Common myeloid progenitor, CD34-positive (primary cell): ENCODE data around the gene PRKCB.
A peak's percentile ranks its signal among the peaks of the same experiment; 100 is the strongest.

Experiments used
- CTCF ChIA-PET: fragments of 350-600 bp; sonication (Branson Sonifier 250); formaldehyde crosslinking; loops from one replicate; lab custom pipeline; 2021; ENCODE audit warnings: antibody characterized with exemption; lab: Charles Lee
- POLR2A ChIA-PET: fragments of 350-600 bp; sonication (Branson Sonifier 250); formaldehyde crosslinking; loops from one replicate; lab custom pipeline; 2021; ENCODE audit warnings: antibody characterized with exemption; lab: Charles Lee
- DNase-seq, 3 donors: peaks; one replicate each; pipeline versions ENCODE4 v3.0.0 to v3.0.0-alpha.2; 2013
- H3K27ac ChIP-seq, 2 experiments: 1 replicate in 1 of 2; 2 replicates in 1 of 2; pipeline ENCODE4 v1.7.0; 2013; ENCODE audit warnings: inconsistent platforms in 2 of 2, low read length in 2 of 2, mild to moderate bottlenecking in 2 of 2, low read depth in 1 of 2, moderate library complexity in 1 of 2; ENCODE audit not compliant: severe bottlenecking in 2 of 2, insufficient read depth in 1 of 2, poor library complexity in 1 of 2
- H3K27me3 ChIP-seq, 5 experiments: replicated peaks in 2 of 5; 1 replicate in 3 of 5; 2 replicates in 2 of 5; pipeline versions ENCODE4 v1.6.1 to v1.7.0; 2013; ENCODE audit warnings: low read length in 4 of 5, mild to moderate bottlenecking in 2 of 5, moderate library complexity in 2 of 5, inconsistent platforms in 1 of 5; ENCODE audit not compliant: insufficient read depth in 5 of 5, control insufficient read depth in 4 of 5
- H3K36me3 ChIP-seq, 4 experiments: 1 replicate in 2 of 4; 2 replicates in 2 of 4; pipeline versions ENCODE4 v1.6.1 to v1.7.0; 2013; ENCODE audit warnings: low read length in 3 of 4, control low read depth in 1 of 4, mild to moderate bottlenecking in 1 of 4; ENCODE audit not compliant: control insufficient read depth in 4 of 4, insufficient read depth in 4 of 4
- H3K4me1 ChIP-seq, 4 experiments: 1 replicate in 3 of 4; 2 replicates in 1 of 4; pipeline versions ENCODE4 v1.6.1 to v1.7.1; 2013; ENCODE audit warnings: low read length in 3 of 4, mild to moderate bottlenecking in 3 of 4, control low read depth in 1 of 4, inconsistent platforms in 1 of 4, moderate library complexity in 1 of 4; ENCODE audit not compliant: control insufficient read depth in 4 of 4, insufficient read depth in 4 of 4; ENCODE audit errors: control extremely low read depth in 1 of 4
- H3K4me3 ChIP-seq, 7 experiments: 1 replicate in 4 of 7; 2 replicates in 3 of 7; pipeline versions ENCODE4 v1.5.1 to v1.7.0; 2013; ENCODE audit warnings: mild to moderate bottlenecking in 7 of 7, low read length in 6 of 7, moderate library complexity in 6 of 7, inconsistent platforms in 2 of 7, low read depth in 2 of 7, control low read depth in 1 of 7; ENCODE audit not compliant: insufficient read depth in 4 of 7, control insufficient read depth in 1 of 7; ENCODE audit errors: extremely low read depth in 1 of 7
- H3K9me3 ChIP-seq, 5 experiments: 1 replicate in 4 of 5; 2 replicates in 1 of 5; pipeline versions ENCODE4 v1.6.1 to v1.7.1; 2013; ENCODE audit warnings: low read length in 4 of 5, mild to moderate bottlenecking in 2 of 5, inconsistent platforms in 1 of 5, low read depth in 1 of 5, moderate library complexity in 1 of 5; ENCODE audit not compliant: control insufficient read depth in 4 of 5, insufficient read depth in 2 of 5; ENCODE audit errors: control extremely low read depth in 1 of 5
- WGBS: methylation state at CpG from one replicate; pipeline ENCODE4 v1.1.5; 2013; ENCODE audit not compliant: insufficient coverage; 5-methylcytosine and 5-hydroxymethylcytosine counted together

PRKCB gene

GRCh38 chr16:23824909-23825308 is 10.9 kb upstream of the PRKCB start:
- H3K27ac ChIP-seq, result no peak overlapping the region
- no peaks in the 10 kb centered on the region for H3K27me3 ChIP-seq
- peaks cover 19 to 21% (median 19%) of the 10 kb centered on the region in 4 experiments for H3K4me1 ChIP-seq
- POLR2A ChIA-PET, result no interaction called here
- peaks cover 0 to 7% (median 2%) of the 10 kb centered on the region in 5 experiments for H3K9me3 ChIP-seq
- CTCF ChIA-PET, result interaction anchor here (1.2 to 1.9 kb wide), 3 partner anchors 22 to 32 kb away, joined by 3 to 8 read pairs (median 4); no protein-coding TSS in a partner anchor
- WGBS, result 65% methylated on average over 4 of the region's 4 CpGs
- DNase-seq, result no peak
- H3K4me3 ChIP-seq, result no peak overlapping the region
- H3K36me3 ChIP-seq, result no peaks in the 10 kb centered on the region

GRCh38 chr16:23826528-23827045 is 9.2 kb upstream of the PRKCB start:
- Histone ChIP-seq H3K27ac (peak overlapping the region; percentile 29 to 66), H3K27me3 (no peaks in the 10 kb centered on the region), H3K9me3 (peaks cover 0 to 13% (median 3%) of the 10 kb centered on the region in 5 experiments), H3K4me3 (peak overlapping the region in 3 of 7 experiments; percentile 19 to 58 (median 54)), H3K4me1 (peaks cover 19 to 21% (median 19%) of the 10 kb centered on the region in 4 experiments), H3K36me3 (no peaks in the 10 kb centered on the region)
- 0% methylated on average over 3 of the region's 6 CpGs for WGBS
- POLR2A ChIA-PET, result no interaction called here
- CTCF ChIA-PET, result interaction anchor here (0.8 to 2.5 kb wide), 4 partner anchors 11 to 51 kb away, joined by 3 to 13 read pairs (median 6); no protein-coding TSS in a partner anchor
- peak; percentile 94 to 97 (median 96) for DNase-seq

- CTCF ChIA-PET, result interaction anchor here (0.6 to 2.5 kb wide), 5 partner anchors 10 to 1159 kb away, joined by 3 to 13 read pairs (median 4); no protein-coding TSS in a partner anchor
- DNase-seq, result peak in 2 of 3 donors; percentile 46 to 61
Observed at GRCh38 chr16:23827057-23827456, 8.7 kb upstream of the PRKCB start.

GRCh38 chr16:23829454-23829853 is 6.3 kb upstream of the PRKCB start:
- Histone ChIP-seq H3K27ac (no peak overlapping the region), H3K36me3 (no peaks in the 10 kb centered on the region), H3K27me3 (no peaks in the 10 kb centered on the region), H3K4me3 (no peak overlapping the region), H3K4me1 (peaks cover 19 to 25% (median 20%) of the 10 kb centered on the region in 4 experiments), H3K9me3 (peaks cover 0 to 13% (median 3%) of the 10 kb centered on the region in 5 experiments)
- CTCF ChIA-PET, result interaction anchor here (0.9 to 1.4 kb wide), 3 partner anchors 26 to 48 kb away, joined by 3 to 4 read pairs (median 4); no protein-coding TSS in a partner anchor
- POLR2A ChIA-PET, result no interaction called here
- WGBS, result 100% methylated on average over 1 of the region's 2 CpGs
- DNase-seq, result no peak

More at GRCh38 chr16:23827057-23827456, 8.7 kb upstream of the PRKCB start:
- POLR2A ChIA-PET, result no interaction called here
- peaks cover 0 to 13% (median 3%) of the 10 kb centered on the region in 5 experiments for H3K9me3 ChIP-seq
- WGBS, result no CpG with 5 or more reads among the region's 4 CpGs
- peaks cover 19 to 21% (median 19%) of the 10 kb centered on the region in 4 experiments for H3K4me1 ChIP-seq
- H3K27me3 ChIP-seq, result no peaks in the 10 kb centered on the region
- peak overlapping the region in 1 of 2 experiments; percentile 66 for H3K27ac ChIP-seq
- H3K4me3 ChIP-seq, result peak overlapping the region in 3 of 7 experiments; percentile 19 to 54 (median 42)
- H3K36me3 ChIP-seq, result no peaks in the 10 kb centered on the region

- Histone ChIP-seq H3K4me3 (no peak overlapping the region), H3K36me3 (no peaks in the 10 kb centered on the region), H3K9me3 (peaks cover 0 to 13% (median 3%) of the 10 kb centered on the region in 5 experiments), H3K27me3 (no peaks in the 10 kb centered on the region), H3K4me1 (peaks cover 19 to 28% (median 22%) of the 10 kb centered on the region in 4 experiments), H3K27ac (no peak overlapping the region)
- POLR2A ChIA-PET, result no interaction called here
- DNase-seq, result no peak
- CTCF ChIA-PET, result interaction anchor here (0.9 to 1.4 kb wide), 2 partner anchors 29 to 47 kb away, joined by 4 read pairs; no protein-coding TSS in a partner anchor
- WGBS, result no CpG with 5 or more reads among the region's 1 CpG
Observed at GRCh38 chr16:23830276-23830675, 5.5 kb upstream of the PRKCB start.

- peaks cover 0 to 13% (median 3%) of the 10 kb centered on the region in 5 experiments for H3K9me3 ChIP-seq
- H3K4me3 ChIP-seq, result no peak overlapping the region
- no peaks in the 10 kb centered on the region for H3K27me3 ChIP-seq
- ChIA-PET CTCF (interaction anchor here (1.3 to 1.5 kb wide), 2 partner anchors 26 to 177 kb away, joined by 3 to 4 read pairs; no protein-coding TSS in a partner anchor), POLR2A (no interaction called here)
- WGBS, result 89% methylated on average over 1 of the region's 1 CpG
- H3K4me1 ChIP-seq, result peaks cover 2 to 26% (median 15%) of the 10 kb centered on the region in 4 experiments
- no peak for DNase-seq
- no peaks in the 10 kb centered on the region for H3K36me3 ChIP-seq
- no peak overlapping the region for H3K27ac ChIP-seq
Observed at GRCh38 chr16:23832882-23833281, 2.9 kb upstream of the PRKCB start.

- WGBS, result 80% methylated on average over 1 of the region's 2 CpGs
- ChIA-PET CTCF (interaction anchor here (0.7 to 1.5 kb wide), 3 partner anchors 26 to 177 kb away, joined by 3 to 4 read pairs (median 3); no protein-coding TSS in a partner anchor), POLR2A (no interaction called here)
Observed at GRCh38 chr16:23833504-23833903, 2.3 kb upstream of the PRKCB start.

More at GRCh38 chr16:23833504-23833903, 2.3 kb upstream of the PRKCB start:
- Histone ChIP-seq H3K27me3 (no peaks in the 10 kb centered on the region), H3K9me3 (peaks cover 0 to 13% (median 3%) of the 10 kb centered on the region in 5 experiments), H3K36me3 (no peaks in the 10 kb centered on the region), H3K27ac (no peak overlapping the region), H3K4me1 (peaks cover 4 to 29% (median 18%) of the 10 kb centered on the region in 4 experiments), H3K4me3 (no peak overlapping the region)
- DNase-seq, result no peak
